GM19397 (cell line): ENCODE measurements around the gene PTOV1.
A peak's percentile ranks its signal among the peaks of the same experiment; 100 is the strongest.

Source experiments
- ATAC-seq: cut with Tn5 transposase; IDR thresholded peaks from one replicate; pipeline ENCODE4 v1.9.1; 2021; ENCODE audit warnings: mild to moderate bottlenecking, moderate library complexity; ENCODE audit not compliant: unreplicated experiment

PTOV1 gene

DNA sequence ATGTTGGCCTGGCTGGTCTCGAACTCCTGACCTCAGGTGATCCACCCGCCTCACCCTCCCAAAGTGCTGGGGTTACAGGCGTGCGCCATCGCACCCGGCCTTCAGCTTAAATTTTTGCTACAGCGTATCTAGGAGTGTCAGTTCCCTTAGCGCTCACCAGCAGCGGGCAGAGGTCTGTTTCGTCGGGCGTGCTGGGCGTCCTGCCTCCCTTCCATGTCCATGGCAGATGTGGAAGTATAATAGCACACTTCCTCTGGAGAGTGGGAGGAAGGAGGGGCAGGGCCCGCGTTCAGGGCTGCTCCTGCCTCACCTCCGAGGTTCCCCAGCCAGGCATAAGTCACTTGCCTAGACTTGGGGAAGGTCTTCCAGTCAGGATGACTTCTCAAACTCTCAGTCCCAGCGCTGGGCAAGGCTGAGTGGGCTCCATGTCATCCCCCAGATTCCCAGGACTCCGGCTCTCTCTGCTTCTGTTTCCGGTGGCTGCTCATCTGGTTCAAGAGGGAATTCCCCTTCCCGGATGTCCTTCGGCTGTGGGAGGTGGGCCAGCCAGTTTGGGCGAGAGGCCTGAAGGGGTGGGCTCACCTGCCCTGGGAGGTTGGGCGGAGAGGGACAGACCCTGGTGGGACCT is 36.2 kb downstream of the PTOV1 start:
- no peak for ATAC-seq

DNA sequence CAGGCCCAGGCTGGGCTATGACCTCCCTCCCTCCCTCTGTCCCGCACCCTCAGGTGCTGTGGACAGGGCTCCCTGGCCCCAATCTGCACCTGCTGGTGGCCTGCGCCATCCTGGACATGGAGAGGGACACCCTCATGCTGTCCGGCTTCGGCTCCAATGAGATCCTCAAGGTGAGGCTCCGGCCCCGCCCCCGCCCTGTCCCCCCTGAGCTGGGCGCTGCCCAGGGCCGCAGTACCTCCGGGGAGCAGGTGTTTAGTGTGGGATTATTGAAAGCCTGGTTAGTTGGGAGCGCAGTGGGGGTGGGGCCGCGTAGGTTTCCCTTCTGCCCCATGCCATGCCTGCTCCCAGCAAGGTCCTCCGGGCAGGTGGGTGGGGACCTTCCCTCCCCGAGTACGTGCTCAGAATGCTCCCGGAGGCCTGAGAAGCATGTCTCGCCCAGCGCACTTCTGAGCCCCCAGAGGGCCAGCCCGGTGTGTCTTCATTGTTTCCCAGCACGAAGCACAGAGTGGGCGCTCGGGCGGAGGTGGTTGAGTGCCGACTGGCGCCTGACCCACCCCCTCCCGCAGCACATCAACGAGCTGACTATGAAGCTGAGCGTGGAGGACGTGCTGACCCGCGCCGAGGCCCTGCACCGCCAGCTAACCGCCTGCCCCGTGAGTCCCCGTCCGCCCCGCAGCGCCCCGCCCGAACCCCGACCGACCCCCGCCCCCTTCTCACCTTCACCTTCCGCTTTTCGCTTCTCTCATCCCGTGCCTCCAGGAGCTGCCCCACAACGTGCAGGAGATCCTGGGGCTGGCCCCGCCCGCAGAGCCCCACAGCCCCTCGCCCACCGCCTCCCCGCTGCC is 36.9 kb downstream of the PTOV1 start:
- ATAC-seq: no peak

DNA sequence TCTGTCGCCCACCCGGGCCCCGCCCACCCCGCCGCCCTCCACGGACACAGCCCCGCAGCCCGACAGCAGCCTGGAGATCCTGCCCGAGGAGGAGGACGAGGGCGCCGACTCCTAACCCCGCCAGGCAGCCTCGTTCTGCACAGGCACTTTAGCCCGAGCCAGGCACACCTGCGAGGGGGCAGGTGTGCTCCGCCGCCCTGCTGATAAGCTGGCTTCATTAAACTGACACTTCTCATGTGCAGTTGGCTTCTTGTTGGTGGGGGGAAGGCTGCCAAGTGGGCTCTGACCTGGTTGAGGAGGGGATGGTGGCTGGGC is 37.5 kb downstream of the PTOV1 start:
- ATAC-seq: no peak

DNA sequence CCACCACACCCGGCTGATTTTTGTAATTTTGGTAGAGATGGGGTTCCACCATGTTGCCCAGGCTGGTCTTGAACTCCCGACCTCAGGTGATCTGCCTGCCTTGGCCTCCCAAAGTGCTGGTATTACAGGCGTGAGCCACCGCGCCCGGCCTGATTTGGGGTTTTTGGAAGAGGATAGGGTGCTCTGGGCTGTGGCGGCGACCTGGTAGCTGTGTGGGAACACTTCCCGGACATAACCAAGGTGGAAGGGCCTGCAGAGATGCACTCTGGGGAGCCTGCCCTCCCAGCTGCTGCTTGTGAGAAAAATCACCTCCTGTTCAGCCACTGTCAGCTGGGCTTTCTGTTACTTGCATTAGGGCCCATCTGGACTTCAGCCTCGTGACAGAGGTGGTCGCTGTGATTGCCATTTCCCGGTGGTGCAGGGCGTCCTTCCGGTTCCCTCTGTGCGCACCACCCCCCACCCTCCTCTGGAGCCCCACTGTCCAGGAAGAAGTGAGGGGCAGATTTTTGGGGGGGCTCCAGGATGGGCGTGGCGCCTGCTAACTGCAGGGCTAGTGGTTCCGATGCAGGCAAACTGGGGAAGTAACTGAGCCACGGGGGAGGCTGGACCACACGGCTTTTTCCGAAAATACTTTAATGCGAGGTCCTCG is 38.2 kb downstream of the PTOV1 start:
- ATAC-seq: no peak

DNA sequence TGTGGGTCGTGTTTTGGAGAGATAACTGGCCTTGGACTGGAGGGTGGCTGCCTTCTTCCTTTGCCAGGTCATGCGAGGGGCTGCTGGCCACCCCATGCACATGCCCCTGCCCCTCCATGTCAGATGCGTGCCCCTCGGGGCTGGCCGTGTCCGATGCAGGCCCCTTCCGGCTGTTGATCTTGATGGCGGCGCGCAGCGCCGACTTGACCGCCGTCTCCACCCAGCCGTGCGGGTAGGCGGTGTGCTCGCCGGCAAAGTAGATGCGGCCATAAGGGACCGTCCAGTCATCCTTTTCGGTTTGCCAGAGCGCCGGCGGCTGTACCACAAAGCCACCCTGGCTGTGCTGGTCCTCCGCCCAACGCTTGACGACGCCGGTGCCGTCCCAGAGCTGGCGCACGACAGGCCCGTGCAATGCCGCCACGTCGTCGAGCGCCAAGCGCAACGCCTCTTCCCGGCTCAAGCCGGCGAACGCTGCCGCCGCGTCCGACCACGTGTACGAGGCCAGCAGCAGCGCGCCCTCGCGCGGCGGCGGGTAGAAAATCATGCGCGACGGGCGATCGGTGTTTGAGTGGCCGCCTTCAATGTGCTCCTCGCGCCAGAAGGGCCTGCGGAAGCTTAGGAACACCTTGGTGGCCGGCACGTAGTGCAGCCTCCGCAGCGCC is 38.9 kb downstream of the PTOV1 start:
- no peak for ATAC-seq

DNA sequence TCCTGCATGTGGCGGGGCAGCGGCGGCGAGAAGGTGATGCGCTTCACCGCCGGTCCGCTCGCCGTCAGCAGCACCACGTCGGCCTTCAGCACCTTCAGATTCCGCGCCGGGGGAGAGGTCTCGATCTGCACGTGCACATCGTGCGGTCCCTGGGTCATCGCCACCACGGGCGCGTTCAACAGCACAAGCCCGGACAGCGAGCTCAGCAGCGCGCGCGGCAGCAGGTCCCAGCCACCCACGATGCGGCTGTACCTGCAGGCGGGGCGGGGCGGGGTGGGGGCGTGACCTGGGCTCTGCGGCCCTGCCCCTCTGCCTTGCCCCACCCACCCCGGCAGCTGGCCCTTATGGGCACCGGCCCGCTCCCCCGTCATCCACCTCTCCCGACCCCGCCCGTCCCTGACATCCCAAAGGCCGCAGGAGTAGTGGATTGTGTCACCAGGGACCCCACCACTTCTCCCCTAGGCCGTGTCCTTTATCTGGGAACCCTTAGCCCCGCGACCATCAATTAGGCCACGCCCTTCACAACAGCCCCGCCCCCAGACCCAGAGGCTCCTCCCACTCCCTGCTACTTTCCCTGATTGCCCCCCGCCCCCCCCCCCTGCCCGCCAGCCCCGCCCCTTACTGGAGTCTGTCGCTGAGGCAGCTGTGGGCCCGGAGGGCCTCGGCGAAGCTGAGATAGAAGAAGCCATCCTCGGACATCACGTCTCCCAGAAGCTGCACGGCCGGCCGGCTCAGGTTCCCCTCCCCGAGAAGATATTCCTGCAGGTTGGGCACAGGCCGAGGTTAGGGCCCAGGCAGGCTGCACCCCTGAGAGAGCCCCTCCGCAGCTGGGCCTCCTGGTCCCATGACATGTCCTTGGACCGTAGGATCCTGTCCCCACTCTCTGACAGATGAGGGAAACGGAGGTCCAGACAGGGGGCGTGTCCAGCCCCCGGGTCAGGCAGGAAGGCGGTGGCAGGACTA is 39.7 kb downstream of the PTOV1 start:
- ATAC-seq: no peak

DNA sequence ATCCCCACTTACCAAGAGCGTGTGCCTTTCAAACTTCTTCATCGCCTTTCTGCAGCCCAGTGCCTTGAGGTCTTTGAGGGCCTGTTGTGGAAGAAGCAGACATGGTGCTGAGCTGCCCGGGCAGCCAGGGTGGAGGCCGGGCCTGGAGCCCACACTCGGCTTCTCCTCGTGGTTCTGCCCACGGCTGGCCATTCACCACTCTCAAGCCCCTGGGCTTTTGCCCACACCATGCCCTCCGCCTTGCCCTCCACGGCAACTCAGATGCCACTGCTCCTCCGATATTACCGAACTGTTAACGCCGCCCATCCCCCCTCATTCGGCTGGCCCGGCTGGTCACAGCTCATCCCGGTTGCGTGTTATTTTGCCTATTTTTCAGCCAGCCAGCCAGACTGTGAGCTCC is 40.4 kb downstream of the PTOV1 start:
- no peak for ATAC-seq

DNA sequence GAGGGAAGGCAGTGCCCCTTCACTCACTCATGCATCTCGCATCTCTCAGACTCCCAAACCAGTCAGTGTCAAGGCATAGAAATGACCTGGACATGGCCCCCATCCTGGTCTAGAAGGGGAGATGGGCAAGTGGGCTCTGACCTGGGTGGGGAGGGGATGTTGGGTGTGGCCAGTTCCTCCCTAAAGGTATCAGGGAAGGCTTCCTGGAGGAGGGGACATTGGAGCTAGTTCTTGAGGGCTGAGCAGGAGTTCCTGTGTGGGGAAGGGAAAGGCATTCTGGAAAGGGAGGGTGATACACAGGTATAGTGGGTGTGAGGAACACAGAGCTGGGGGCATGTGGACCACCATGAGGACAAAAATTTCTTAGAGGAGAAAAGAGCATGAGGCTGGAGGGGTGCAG is 41.8 kb downstream of the PTOV1 start:
- ATAC-seq: no peak

DNA sequence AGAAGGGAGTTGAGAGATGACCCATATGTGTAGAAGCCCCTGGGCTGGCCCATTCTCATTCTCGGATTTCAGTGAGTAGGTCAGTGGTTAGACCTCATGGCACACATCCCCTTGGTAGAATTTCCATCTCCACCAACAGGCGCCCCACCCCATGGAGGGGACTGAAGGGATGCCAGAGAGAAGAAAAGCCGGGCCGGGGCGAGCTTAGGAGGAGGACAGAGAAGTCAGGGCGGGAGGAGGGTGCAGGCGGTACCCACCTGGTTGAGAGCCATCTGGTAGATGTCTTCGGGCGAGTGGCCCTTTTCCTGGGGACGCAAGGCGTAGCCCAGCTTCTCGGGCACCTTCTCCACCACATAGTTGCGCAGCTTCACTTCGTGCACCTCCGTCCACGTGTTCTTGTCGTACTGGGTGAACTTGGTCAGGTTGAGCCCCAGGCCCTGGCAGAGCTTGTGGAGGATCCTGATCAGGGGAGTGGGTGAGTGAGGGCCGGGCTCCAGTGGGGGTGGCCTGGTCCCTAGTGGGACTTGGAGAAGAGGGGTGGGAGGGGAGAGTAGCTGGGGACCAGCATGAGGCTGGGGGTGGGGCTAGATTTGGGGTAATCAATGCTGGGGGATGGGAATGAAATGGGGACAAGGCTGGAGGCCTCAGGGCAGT is 43.2 kb downstream of the PTOV1 start:
- no peak for ATAC-seq

DNA sequence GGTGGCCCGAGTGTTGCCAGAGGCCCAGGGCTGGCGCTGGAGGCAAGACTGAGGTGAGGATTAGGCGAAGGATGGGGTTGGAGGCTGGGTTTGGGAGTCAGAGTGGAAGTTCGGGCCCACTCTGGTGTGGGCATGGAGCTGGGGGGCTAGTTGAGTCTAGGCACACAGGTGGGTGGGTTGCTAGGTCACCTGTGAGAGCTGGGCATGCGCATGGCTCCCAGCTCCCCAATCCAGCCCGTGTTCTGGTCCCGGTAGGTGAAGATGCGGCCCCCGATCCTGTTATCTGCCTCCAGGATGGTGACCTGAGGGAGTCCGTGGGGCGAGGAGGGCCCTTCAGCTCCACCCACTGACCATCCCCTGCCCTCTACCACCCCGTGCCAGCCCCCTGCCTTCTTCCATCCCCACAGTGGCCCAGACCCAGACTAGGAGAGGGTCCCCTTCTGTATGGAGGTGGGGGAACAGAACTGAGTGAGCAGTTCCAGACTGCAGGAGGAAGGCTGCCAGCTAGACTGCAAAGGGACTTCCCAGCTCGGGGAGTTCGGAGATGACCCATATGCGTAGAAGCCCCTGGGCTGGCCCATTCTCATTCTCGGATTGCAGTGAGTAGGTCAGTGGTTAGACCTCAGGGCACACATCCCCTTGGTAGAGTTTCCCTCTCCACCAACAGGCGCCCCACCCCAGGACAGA is 44.1 kb downstream of the PTOV1 start:
- ATAC-seq: no peak

DNA sequence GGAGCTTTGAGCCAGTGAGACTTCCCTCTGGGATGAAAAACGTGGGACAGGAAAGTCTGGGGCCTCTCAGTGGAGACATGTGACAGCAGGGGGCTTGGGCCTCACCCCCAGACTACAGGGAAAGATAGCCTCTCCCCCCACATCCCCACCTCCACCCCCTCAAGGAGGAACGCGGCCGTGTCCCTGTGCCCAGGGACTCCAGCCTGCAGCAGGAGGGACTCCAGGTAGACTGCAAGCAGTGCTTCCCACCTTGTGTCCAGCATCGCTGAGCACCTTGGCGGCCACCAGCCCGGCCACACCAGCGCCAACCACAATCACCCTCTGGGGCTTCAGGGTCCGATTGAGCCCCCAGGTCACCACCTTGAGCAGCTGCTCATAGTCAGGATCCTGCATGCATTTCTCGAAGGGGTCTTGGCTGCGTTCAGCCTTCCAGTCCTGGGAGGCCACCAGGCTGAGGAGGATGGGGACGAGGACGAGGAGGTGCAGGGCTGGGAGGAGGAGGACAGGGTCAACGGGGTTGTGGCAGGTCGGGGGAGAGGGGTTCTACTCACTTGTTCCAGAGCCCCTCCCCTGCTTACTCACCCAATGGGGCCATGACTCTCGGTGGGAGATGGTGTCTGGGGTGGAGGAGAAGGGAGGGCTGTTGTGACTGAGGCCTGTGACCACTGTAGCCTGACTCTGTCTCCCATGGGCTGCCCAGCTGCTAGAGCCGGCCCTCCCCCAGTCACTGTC is 44.8 kb downstream of the PTOV1 start:
- ATAC-seq: no peak

DNA sequence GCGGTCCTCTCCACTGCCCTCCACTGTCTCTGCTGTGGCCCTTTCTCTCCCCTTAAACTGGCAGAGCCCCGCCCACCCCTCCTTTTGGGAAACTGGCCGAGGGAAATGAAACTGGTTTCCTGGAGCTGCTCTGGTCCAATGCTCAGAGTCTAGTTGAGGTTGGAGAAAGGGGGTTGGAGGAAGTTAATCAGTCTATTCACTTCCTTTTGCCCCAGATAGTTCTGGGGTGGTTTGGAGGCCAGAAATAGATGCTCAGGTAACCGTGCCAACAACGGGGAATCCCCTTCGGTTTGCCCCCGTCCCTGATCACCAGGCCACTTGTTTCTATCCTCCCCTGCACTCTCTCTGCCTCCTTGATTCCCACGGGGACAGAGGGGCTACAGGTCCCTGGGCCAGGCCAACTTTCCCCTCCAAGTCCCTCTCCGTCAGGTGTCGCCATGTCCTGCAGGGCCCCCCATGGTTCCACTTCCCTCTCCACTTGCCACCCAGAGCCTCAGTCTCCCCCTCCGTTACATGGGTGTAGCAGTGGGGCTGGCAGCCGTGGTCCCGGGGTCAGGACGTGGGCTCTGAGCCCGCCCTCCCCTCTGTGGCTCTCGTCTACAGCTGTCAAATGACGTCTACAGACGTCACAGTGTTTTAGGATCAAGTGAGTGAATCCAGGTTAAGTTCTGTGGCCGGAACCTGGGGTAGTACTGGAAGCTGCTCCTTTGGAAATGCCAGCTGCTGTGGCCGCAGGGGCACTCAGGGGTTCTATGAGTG is 46.1 kb downstream of the PTOV1 start, which contains the start of gene IL4I1:
TSS of gene IL4I1 (minus strand) at position 25 of the 759 bp plus-strand sequence. CDS start 727 bp downstream, outside the sequence.
- ATAC-seq: peak; percentile 46

DNA sequence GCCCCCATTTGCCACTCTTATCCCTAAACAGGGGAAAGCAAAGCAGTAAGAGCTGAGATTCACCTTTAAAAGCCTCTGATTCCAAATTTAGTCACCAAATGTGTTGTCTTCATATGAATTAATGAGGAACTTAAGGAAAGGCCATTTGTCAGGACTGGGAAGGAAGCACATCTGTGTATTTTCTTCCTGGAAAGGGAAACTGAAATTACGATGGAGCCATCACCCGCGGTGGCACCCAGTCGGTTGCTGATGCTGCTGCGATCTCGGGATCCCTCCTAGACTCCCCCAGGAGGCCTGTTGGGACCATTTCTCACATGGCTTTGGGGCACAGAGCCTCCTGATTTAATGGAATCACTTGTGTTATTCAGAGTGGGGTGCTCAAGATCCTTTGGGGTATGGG is 53.2 kb downstream of the PTOV1 start:
- ATAC-seq: no peak

DNA sequence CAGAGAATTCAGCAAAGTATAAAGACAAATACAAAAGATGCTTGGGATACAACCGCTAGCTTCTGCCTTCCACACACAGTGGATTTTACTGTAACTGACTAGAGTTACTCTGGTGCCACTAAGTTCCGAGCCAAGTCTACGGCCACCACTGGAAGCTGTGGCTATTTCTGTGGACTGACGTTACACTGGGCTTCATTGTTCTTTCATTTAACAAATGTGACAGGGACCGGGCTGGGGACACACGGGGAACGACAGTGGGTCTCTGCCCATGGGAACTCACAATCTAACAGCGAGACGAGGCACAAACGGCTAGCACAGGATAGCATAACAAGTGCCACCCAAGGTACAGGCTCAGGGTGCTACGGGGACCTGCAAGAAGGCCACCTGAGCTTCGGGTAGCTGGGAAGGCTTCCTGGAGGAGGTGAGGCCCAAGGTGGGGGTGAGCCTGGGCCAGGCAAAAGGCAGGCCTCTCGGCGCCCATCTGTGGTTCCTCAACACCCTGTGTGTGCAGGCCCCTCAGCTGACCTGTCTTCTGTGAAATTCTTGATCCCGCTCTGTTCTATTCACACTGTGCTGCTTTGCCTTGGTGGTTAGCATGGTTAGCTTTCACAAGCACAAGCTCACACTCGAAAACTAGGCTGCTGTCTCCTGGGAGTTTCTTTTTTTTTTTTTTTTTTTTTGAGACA is 56.1 kb downstream of the PTOV1 start:
- ATAC-seq: no peak

DNA sequence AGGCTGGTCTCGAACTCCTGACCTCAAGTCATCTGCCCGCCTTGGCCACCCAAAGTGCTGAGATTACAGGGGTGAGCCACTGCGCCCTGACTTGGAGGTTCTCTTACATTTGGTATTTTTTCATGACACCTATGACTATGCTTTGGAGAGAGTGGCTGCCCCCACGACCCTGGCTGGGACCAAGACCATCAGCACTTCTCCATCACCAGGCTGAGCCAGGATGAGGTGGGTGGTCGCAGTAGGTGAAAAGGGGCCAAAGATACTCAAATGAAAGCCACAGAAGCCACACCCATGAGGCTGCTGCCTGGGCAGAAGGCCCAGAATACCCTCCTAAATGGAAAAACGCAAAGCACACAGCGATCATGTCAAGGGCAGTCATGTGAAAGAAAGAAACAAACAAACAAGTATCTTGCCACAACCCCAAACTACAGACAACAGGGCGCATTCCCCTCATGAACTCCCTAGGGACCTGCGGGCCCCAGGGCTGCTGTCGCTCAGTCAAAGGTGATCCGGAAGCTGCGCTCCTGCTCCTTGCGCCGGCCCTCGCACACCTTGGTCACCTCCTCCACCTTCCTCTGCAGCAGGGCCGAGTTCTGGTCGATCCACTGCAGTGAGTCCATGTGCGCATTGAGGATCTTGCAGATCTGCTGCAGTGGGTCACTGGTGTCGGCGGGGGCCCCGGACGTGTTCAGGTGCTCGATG is 56.9 kb downstream of the PTOV1 start:
- ATAC-seq: no peak

DNA sequence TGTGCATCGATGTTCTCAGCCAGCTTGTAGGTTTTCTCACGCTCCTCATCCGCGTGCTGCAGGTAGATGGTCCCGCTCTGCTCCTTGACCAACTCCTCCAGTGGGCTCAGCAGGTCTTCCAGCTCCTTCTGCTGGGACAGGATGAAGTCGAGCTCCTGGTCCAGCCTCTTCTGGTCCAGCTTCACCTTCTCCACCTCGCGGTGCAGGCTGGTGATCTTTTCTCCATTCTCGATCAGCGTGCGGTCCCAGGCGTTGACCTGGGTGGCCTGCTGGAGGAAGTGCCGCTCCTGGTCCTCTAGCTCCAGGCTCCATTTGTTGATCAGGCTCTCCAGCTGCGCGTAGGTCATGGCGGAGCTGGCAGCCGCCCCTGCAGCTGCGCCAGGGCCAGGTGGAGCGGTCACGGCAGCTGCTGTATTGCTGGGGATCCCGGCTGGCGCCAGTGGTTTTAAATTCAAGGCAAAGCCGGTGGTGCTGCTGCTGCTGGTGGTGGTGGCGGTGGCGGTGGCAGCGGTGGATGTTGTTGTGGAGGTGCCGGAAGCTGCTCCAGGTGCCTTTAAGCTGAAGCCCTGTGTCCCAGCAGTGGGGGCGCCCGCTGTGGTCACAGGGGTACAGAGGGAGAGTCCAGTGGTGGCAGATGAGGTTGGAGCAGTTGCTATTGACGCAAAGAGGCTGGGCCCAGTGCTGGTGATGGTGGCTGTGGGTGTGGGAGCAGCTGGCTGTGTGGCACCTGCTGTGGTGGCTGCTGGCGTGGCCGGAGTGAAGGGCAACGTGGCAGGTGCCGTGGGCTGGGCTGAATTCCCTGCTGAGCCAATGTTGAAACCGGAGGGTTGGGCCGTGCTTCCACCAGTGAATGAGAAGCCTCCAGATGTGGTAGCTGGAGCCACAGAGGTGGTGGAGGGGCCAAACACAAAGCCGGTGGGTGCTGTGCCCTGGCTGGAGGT is 57.8 kb downstream of the PTOV1 start:
- no peak for ATAC-seq
